ENCODE data around the gene KLHL34.

DNA sequence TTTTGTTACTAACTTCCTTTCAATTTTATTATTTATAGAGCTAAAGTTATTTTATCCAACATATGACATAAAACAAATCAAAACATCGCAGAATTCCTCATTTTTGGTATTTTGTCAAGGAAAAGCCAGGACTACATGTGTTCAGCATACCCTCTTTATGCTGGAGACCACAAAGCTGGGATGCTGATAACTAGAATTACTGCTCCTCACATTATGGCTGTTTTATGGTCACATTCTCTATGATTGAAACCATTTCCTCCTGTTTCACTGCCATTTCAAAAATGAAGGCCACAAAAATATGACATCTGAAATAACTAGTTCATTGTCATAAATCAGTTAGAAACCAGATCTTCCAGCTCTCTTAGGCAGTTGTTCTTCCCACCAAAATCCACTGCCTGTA, 41.7 kb downstream of the KLHL34 start:
- TF ChIP-seq, protein P1, sequence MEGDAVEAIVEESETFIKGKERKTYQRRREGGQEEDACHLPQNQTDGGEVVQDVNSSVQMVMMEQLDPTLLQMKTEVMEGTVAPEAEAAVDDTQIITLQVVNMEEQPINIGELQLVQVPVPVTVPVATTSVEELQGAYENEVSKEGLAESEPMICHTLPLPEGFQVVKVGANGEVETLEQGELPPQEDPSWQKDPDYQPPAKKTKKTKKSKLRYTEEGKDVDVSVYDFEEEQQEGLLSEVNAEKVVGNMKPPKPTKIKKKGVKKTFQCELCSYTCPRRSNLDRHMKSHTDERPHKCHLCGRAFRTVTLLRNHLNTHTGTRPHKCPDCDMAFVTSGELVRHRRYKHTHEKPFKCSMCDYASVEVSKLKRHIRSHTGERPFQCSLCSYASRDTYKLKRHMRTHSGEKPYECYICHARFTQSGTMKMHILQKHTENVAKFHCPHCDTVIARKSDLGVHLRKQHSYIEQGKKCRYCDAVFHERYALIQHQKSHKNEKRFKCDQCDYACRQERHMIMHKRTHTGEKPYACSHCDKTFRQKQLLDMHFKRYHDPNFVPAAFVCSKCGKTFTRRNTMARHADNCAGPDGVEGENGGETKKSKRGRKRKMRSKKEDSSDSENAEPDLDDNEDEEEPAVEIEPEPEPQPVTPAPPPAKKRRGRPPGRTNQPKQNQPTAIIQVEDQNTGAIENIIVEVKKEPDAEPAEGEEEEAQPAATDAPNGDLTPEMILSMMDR (conservative IDR thresholded peaks at IDR 0.05; ENCODE audit: low read depth in 2 of 2): no peak
- TF ChIP-seq EZH2 (IDR thresholded peaks at IDR 0.05; ENCODE audit: low read depth, unreplicated experiment) (no peak), EZH2phosphoT487 (IDR thresholded peaks at IDR 0.05; ENCODE audit: unreplicated experiment) (no peak), ZNF331 (CRISPR knock-in tag; IDR thresholded peaks at IDR 0.05; ENCODE audit: low read depth) (no peak)
- TF ChIP-seq, protein P2, sequence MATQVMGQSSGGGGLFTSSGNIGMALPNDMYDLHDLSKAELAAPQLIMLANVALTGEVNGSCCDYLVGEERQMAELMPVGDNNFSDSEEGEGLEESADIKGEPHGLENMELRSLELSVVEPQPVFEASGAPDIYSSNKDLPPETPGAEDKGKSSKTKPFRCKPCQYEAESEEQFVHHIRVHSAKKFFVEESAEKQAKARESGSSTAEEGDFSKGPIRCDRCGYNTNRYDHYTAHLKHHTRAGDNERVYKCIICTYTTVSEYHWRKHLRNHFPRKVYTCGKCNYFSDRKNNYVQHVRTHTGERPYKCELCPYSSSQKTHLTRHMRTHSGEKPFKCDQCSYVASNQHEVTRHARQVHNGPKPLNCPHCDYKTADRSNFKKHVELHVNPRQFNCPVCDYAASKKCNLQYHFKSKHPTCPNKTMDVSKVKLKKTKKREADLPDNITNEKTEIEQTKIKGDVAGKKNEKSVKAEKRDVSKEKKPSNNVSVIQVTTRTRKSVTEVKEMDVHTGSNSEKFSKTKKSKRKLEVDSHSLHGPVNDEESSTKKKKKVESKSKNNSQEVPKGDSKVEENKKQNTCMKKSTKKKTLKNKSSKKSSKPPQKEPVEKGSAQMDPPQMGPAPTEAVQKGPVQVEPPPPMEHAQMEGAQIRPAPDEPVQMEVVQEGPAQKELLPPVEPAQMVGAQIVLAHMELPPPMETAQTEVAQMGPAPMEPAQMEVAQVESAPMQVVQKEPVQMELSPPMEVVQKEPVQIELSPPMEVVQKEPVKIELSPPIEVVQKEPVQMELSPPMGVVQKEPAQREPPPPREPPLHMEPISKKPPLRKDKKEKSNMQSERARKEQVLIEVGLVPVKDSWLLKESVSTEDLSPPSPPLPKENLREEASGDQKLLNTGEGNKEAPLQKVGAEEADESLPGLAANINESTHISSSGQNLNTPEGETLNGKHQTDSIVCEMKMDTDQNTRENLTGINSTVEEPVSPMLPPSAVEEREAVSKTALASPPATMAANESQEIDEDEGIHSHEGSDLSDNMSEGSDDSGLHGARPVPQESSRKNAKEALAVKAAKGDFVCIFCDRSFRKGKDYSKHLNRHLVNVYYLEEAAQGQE (IDR thresholded peaks at IDR 0.05; ENCODE audit: unreplicated experiment): no peak
